CD8-positive, alpha-beta memory T cell (primary cell): ENCODE measurements around the gene NAIF1. TPM values are rescaled to one million over a fixed set of nuclear protein-coding genes. Genes with fewer than 3 reads are reported as not detected.

ENCODE experiments used
- CTCF ChIA-PET: fragments of 350-600 bp; sonication (Branson Sonifier 250); formaldehyde crosslinking; loops from one replicate; lab custom pipeline; 2021; ENCODE audit warnings: antibody characterized with exemption; lab: Charles Lee
- POLR2A ChIA-PET: fragments of 350-600 bp; sonication (Branson Sonifier 250); formaldehyde crosslinking; loops from one replicate; lab custom pipeline; 2021; ENCODE audit warnings: antibody characterized with exemption; lab: Charles Lee
- DNase-seq, 5 donors: peaks; one replicate each; pipeline versions ENCODE4 v3.0.0 to v3.0.0-alpha.2; 2020 to 2022; ENCODE audit warnings: mixed read lengths in 1 of 5
- H3K27ac ChIP-seq: one replicate; pipeline ENCODE4 v1.7.0; 2013; ENCODE audit warnings: low read depth, mild to moderate bottlenecking, low read length, moderate library complexity
- H3K27me3 ChIP-seq: 2 replicates; pipeline ENCODE4 v1.7.0; 2013; ENCODE audit warnings: low read length, mild to moderate bottlenecking; ENCODE audit not compliant: insufficient read depth, poor library complexity, severe bottlenecking
- H3K36me3 ChIP-seq: 2 replicates; pipeline ENCODE4 v1.7.0; 2013; ENCODE audit warnings: mild to moderate bottlenecking, low read length, moderate library complexity; ENCODE audit not compliant: insufficient read depth
- H3K4me1 ChIP-seq: 2 replicates; pipeline ENCODE4 v1.7.0; 2013; ENCODE audit warnings: mild to moderate bottlenecking, low read length, moderate library complexity; ENCODE audit not compliant: insufficient read depth
- H3K4me3 ChIP-seq: 2 replicates; pipeline ENCODE4 v1.7.0; 2013; ENCODE audit warnings: mild to moderate bottlenecking, low read length
- H3K9me3 ChIP-seq: 2 replicates; pipeline ENCODE4 v1.7.0; 2013; ENCODE audit warnings: mild to moderate bottlenecking, low read length
- H3K27ac Mint-ChIP-seq, 8 donors: one replicate each; pipeline ENCODE4 v1.8.0; 2020 to 2021; ENCODE audit warnings: mixed read lengths in 8 of 8, mild to moderate bottlenecking in 6 of 8, inconsistent platforms in 3 of 8, moderate library complexity in 3 of 8
- H3K27me3 Mint-ChIP-seq, 2 donors: one replicate each; pipeline ENCODE4 v1.8.0; 2020 to 2021; ENCODE audit warnings: mixed read lengths in 2 of 2, mild to moderate bottlenecking in 1 of 2, moderate library complexity in 1 of 2
- H3K36me3 Mint-ChIP-seq, 3 donors: one replicate each; pipeline ENCODE4 v1.8.0; 2020 to 2021; ENCODE audit warnings: mixed read lengths in 3 of 3, inconsistent platforms in 1 of 3, mild to moderate bottlenecking in 1 of 3
- H3K4me1 Mint-ChIP-seq, 3 donors: one replicate each; pipeline ENCODE4 v1.8.0; 2020 to 2021; ENCODE audit warnings: mixed read lengths in 3 of 3, inconsistent platforms in 1 of 3, mild to moderate bottlenecking in 1 of 3
- H3K4me3 Mint-ChIP-seq, 7 donors: one replicate each; pipeline ENCODE4 v1.8.0; 2020 to 2021; ENCODE audit warnings: mixed read lengths in 7 of 7, mild to moderate bottlenecking in 6 of 7, moderate library complexity in 4 of 7, inconsistent platforms in 2 of 7
- H3K9me3 Mint-ChIP-seq, 5 donors: one replicate each; pipeline ENCODE4 v1.8.0; 2020 to 2022; ENCODE audit warnings: mixed read lengths in 5 of 5, mild to moderate bottlenecking in 3 of 5, moderate library complexity in 2 of 5, inconsistent platforms in 1 of 5
- polyA plus RNA-seq: library from polyadenylated mRNA; unstranded; fragments of 300-500 nt; fragmentation: Illumina TruSeq; gene quantifications from one replicate; pipeline ENCODE4 v1.2.3, GENCODE V29; 2021
- total RNA-seq, 2 experiments: library from RNA; stranded (reverse); gene quantifications; one replicate each; pipeline ENCODE4 v1.2.3, GENCODE V29; 2021

NAIF1 gene
- total and polyA plus RNA-seq, 3 experiments from 2014 or later = 13.1 to 14.0 (median 13.5) TPM

GRCh38 chr9:128094950-128095544, 27.9 kb upstream of the NAIF1 start:
- DNase-seq = no peak
- Mint-ChIP-seq H3K36me3 (peaks cover 0 to 50% (median 4%) of the 10 kb centered on the region in 3 donors), H3K9me3 (no peaks in the 10 kb centered on the region), H3K27ac (peak overlapping the region in 7 of 8 donors; percentile 24 to 94 (median 76)), H3K4me3 (no peak overlapping the region), H3K27me3 (peaks cover 0 to 2% of the 10 kb centered on the region in 2 donors), H3K4me1 (peaks cover 58 to 86% (median 71%) of the 10 kb centered on the region in 3 donors)
- H3K9me3 ChIP-seq = no peaks in the 10 kb centered on the region
- H3K4me1 ChIP-seq = peaks cover 83% of the 10 kb centered on the region
- H3K27me3 ChIP-seq = no peaks in the 10 kb centered on the region
- CTCF ChIA-PET = no interaction called here
- no peak overlapping the region for H3K4me3 ChIP-seq
- H3K36me3 ChIP-seq = peaks cover 8% of the 10 kb centered on the region
- H3K27ac ChIP-seq = peak overlapping the region; percentile 72
- POLR2A ChIA-PET = no interaction called here

GRCh38 chr9:128094166-128094949, 27.2 kb upstream of the NAIF1 start:
- Mint-ChIP-seq H3K36me3 (peaks cover 0 to 52% (median 4%) of the 10 kb centered on the region in 3 donors), H3K27me3 (peaks cover 0 to 2% of the 10 kb centered on the region in 2 donors), H3K4me1 (peaks cover 61 to 86% (median 73%) of the 10 kb centered on the region in 3 donors), H3K27ac (peak overlapping the region in 7 of 8 donors; percentile 53 to 94 (median 76)), H3K4me3 (no peak overlapping the region), H3K9me3 (no peaks in the 10 kb centered on the region)
- ChIA-PET POLR2A (no interaction called here), CTCF (interaction anchor here (1.1 kb wide), 1 partner anchor 55 kb away, joined by 3 read pairs; no protein-coding TSS in a partner anchor)
- no peaks in the 10 kb centered on the region for H3K9me3 ChIP-seq
- peak in 4 of 5 donors; percentile 22 to 73 (median 24) for DNase-seq
- no peaks in the 10 kb centered on the region for H3K27me3 ChIP-seq
- H3K36me3 ChIP-seq = peaks cover 8% of the 10 kb centered on the region
- H3K4me1 ChIP-seq = peaks cover 83% of the 10 kb centered on the region
- peak overlapping the region; percentile 72 for H3K27ac ChIP-seq
- no peak overlapping the region for H3K4me3 ChIP-seq

GRCh38 chr9:128093011-128093410, 25.9 kb upstream of the NAIF1 start:
- peaks cover 8% of the 10 kb centered on the region for H3K36me3 ChIP-seq
- DNase-seq = peak in 1 of 5 donors; percentile 80
- H3K27me3 ChIP-seq = no peaks in the 10 kb centered on the region
- peaks cover 57 to 83% (median 70%) of the 10 kb centered on the region in 3 donors for H3K4me1 Mint-ChIP-seq
- H3K27ac ChIP-seq = peak overlapping the region; percentile 72
- peaks cover 81% of the 10 kb centered on the region for H3K4me1 ChIP-seq
- ChIA-PET POLR2A (interaction anchor here (0.6 to 0.7 kb wide), 2 partner anchors 20 to 28 kb away, joined by 3 read pairs; no protein-coding TSS in a partner anchor), CTCF (interaction anchor here (0.9 to 2.9 kb wide), 6 partner anchors 9 to 138 kb away, joined by 3 to 14 read pairs (median 5); no protein-coding TSS in a partner anchor)
- peaks cover 0 to 47% (median 4%) of the 10 kb centered on the region in 3 donors for H3K36me3 Mint-ChIP-seq
- no peaks in the 10 kb centered on the region for H3K9me3 Mint-ChIP-seq
- peak overlapping the region in 1 of 7 donors; percentile 54 for H3K4me3 Mint-ChIP-seq
- H3K4me3 ChIP-seq = no peak overlapping the region
- H3K27ac Mint-ChIP-seq = peak overlapping the region in 7 of 8 donors; percentile 16 to 93 (median 57)
- peaks cover 0 to 2% of the 10 kb centered on the region in 2 donors for H3K27me3 Mint-ChIP-seq
- no peaks in the 10 kb centered on the region for H3K9me3 ChIP-seq

GRCh38 chr9:128092199-128092977, 25.3 kb upstream of the NAIF1 start:
- no peak for DNase-seq
- Histone ChIP-seq H3K36me3 (peaks cover 8% of the 10 kb centered on the region), H3K27ac (peak overlapping the region; percentile 72), H3K27me3 (no peaks in the 10 kb centered on the region), H3K9me3 (no peaks in the 10 kb centered on the region), H3K4me1 (peaks cover 81% of the 10 kb centered on the region), H3K4me3 (no peak overlapping the region)
- no peak overlapping the region for H3K4me3 Mint-ChIP-seq
- H3K4me1 Mint-ChIP-seq = peaks cover 61 to 83% (median 70%) of the 10 kb centered on the region in 3 donors
- H3K36me3 Mint-ChIP-seq = peaks cover 0 to 53% (median 4%) of the 10 kb centered on the region in 3 donors
- no peaks in the 10 kb centered on the region for H3K9me3 Mint-ChIP-seq
- CTCF ChIA-PET = interaction anchor here (0.9 to 2.9 kb wide), 7 partner anchors 8 to 137 kb away, joined by 3 to 14 read pairs (median 4); partner anchors contain the start of gene PTGES2
- H3K27me3 Mint-ChIP-seq = peaks cover 0 to 2% of the 10 kb centered on the region in 2 donors
- POLR2A ChIA-PET = interaction anchor here (0.6 kb wide), 1 partner anchor 21 kb away, joined by 3 read pairs; no protein-coding TSS in a partner anchor
- H3K27ac Mint-ChIP-seq = peak overlapping the region in 6 of 8 donors; percentile 12 to 88 (median 64)

GRCh38 chr9:128091571-128091970, 24.5 kb upstream of the NAIF1 start:
- peaks cover 77% of the 10 kb centered on the region for H3K4me1 ChIP-seq
- peaks cover 57 to 78% (median 65%) of the 10 kb centered on the region in 3 donors for H3K4me1 Mint-ChIP-seq
- ChIA-PET CTCF (interaction anchor here (1.5 to 2.9 kb wide), 5 partner anchors 12 to 136 kb away, joined by 3 to 14 read pairs (median 6); partner anchors contain the start of gene PTGES2), POLR2A (no interaction called here)
- peaks cover 0 to 49% (median 4%) of the 10 kb centered on the region in 3 donors for H3K36me3 Mint-ChIP-seq
- DNase-seq = no peak
- peak overlapping the region in 1 of 7 donors; percentile 55 for H3K4me3 Mint-ChIP-seq
- H3K27me3 ChIP-seq = no peaks in the 10 kb centered on the region
- H3K9me3 ChIP-seq = no peaks in the 10 kb centered on the region
- no peaks in the 10 kb centered on the region for H3K9me3 Mint-ChIP-seq
- no peak overlapping the region for H3K4me3 ChIP-seq
- peaks cover 8% of the 10 kb centered on the region for H3K36me3 ChIP-seq
- H3K27ac Mint-ChIP-seq = peak overlapping the region in 1 of 8 donors; percentile 47
- peaks cover 0 to 2% of the 10 kb centered on the region in 2 donors for H3K27me3 Mint-ChIP-seq
- H3K27ac ChIP-seq = no peak overlapping the region

GRCh38 chr9:128091144-128091543, 24.0 kb upstream of the NAIF1 start:
- peaks cover 0 to 2% of the 10 kb centered on the region in 2 donors for H3K27me3 Mint-ChIP-seq
- H3K4me3 Mint-ChIP-seq = peak overlapping the region in 1 of 7 donors; percentile 40
- Histone ChIP-seq H3K4me1 (peaks cover 77% of the 10 kb centered on the region), H3K9me3 (no peaks in the 10 kb centered on the region), H3K27me3 (no peaks in the 10 kb centered on the region), H3K4me3 (no peak overlapping the region), H3K27ac (no peak overlapping the region), H3K36me3 (peaks cover 8% of the 10 kb centered on the region)
- ChIA-PET POLR2A (no interaction called here), CTCF (interaction anchor here (1.5 to 2.9 kb wide), 5 partner anchors 12 to 136 kb away, joined by 3 to 14 read pairs (median 6); partner anchors contain the start of gene PTGES2)
- peak overlapping the region in 2 of 8 donors; percentile 26 to 68 for H3K27ac Mint-ChIP-seq
- no peak for DNase-seq
- peaks cover 55 to 74% (median 62%) of the 10 kb centered on the region in 3 donors for H3K4me1 Mint-ChIP-seq
- no peaks in the 10 kb centered on the region for H3K9me3 Mint-ChIP-seq
- peaks cover 0 to 48% (median 2%) of the 10 kb centered on the region in 3 donors for H3K36me3 Mint-ChIP-seq

GRCh38 chr9:128089299-128089698, 22.2 kb upstream of the NAIF1 start:
- Mint-ChIP-seq H3K27ac (peak overlapping the region in 1 of 8 donors; percentile 51), H3K36me3 (peaks cover 0 to 52% (median 3%) of the 10 kb centered on the region in 3 donors), H3K27me3 (no peaks in the 10 kb centered on the region), H3K9me3 (no peaks in the 10 kb centered on the region), H3K4me3 (no peak overlapping the region), H3K4me1 (peaks cover 58 to 75% (median 70%) of the 10 kb centered on the region in 3 donors)
- POLR2A ChIA-PET = no interaction called here
- H3K27ac ChIP-seq = no peak overlapping the region
- H3K9me3 ChIP-seq = no peaks in the 10 kb centered on the region
- H3K27me3 ChIP-seq = no peaks in the 10 kb centered on the region
- H3K4me1 ChIP-seq = peaks cover 63% of the 10 kb centered on the region
- CTCF ChIA-PET = interaction anchor here (0.7 to 1.4 kb wide), 2 partner anchors 19 to 112 kb away, joined by 3 read pairs; no protein-coding TSS in a partner anchor
- no peak for DNase-seq
- peaks cover 1% of the 10 kb centered on the region for H3K36me3 ChIP-seq
- no peak overlapping the region for H3K4me3 ChIP-seq
